Ishikawa (cell line): ENCODE measurements around the gene RELCH.

ENCODE experiments used
- CEBPB ChIP-seq: IDR thresholded peaks from 2 replicates; pipeline ENCODE4 v1.6.1; 2012
- EP300 ChIP-seq: IDR thresholded peaks from 2 replicates; pipeline ENCODE4 v1.6.1; 2012; ENCODE audit warnings: borderline replicate concordance
- RAD21 ChIP-seq: IDR thresholded peaks from 2 replicates; pipeline ENCODE4 v1.6.1; 2012; ENCODE audit warnings: low read depth
- TCF12 ChIP-seq: IDR thresholded peaks from 2 replicates; pipeline ENCODE4 v1.6.1; 2012; ENCODE audit warnings: low read depth

DNA sequence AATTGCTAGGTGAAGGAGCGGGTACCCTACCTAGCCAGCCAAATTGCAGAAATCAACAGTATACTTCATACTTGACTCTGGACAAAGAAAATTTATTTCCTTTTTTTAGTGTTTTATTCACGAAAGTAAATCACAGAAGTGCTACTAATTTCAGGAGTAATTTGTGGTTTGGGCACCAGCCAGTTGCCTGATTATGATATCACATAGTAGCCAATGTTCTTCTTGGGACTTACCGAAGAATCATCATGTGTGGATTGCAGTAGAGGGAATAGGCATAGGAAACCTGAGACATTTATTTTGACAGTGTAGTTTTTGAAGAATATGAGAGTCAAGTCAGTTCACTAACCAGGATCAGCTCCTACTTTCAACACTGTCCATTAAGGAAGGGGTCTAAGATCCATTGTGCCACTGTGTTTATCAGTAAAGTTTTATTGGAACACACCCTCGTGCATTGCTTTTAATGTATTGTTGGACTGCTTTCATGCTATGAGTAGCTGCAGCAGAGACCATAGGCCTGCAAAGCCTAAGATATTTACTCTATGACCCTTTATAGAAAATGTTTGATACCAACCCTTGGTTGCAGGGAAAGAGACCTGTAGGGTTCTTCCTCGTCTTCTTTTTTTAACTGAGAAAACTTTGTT lies 170.1 kb downstream of the RELCH start:
- TF ChIP-seq RAD21: no peak
- no peak for TF ChIP-seq EP300
- TF ChIP-seq TCF12: no peak
- no peak for TF ChIP-seq CEBPB
